Measurements from ENCODE around the gene TLE1.

GRCh38 chr9:81538890-81539289, 150.5 kb downstream of the TLE1 start:
- no peak for TF ChIP-seq POLR2A (IDR thresholded peaks at IDR 0.05; ENCODE audit: low read length)
- TF ChIP-seq GATA1 (IDR thresholded peaks at IDR 0.05; ENCODE audit: low read depth, low read length), result no peak

Measured in erythroblast (primary cell).